ENCODE results near the gene CRTC1.
A peak's percentile ranks its signal among the peaks of the same experiment; 100 is the strongest.

CRTC1 gene

GRCh38 chr19:18749362-18750231 is 66.1 kb downstream of the CRTC1 start:
- DNase-seq (no peak), ATAC-seq (no peak)

GRCh38 chr19:18750295-18750970 is 67.0 kb downstream of the CRTC1 start:
- DNase-seq: no peak
- ATAC-seq: no peak

- DNase-seq (no peak), ATAC-seq (no peak)
Observed at GRCh38 chr19:18751571-18751970, 68.1 kb downstream of the CRTC1 start.

GRCh38 chr19:18754501-18754900 is 71.0 kb downstream of the CRTC1 start:
- ATAC-seq: no peak

GRCh38 chr19:18756896-18757295 is 73.4 kb downstream of the CRTC1 start:
- DNase-seq (no peak), ATAC-seq (no peak)

More at GRCh38 chr19:18754501-18754900, 71.0 kb downstream of the CRTC1 start:
- no peak for DNase-seq

- DNase-seq (no peak), ATAC-seq (no peak)
Observed at GRCh38 chr19:18759304-18759994, 76.0 kb downstream of the CRTC1 start.

GRCh38 chr19:18759995-18760426 is 76.5 kb downstream of the CRTC1 start:
- DNase-seq (no peak), ATAC-seq (no peak)

GRCh38 chr19:18760440-18761383 is 77.2 kb downstream of the CRTC1 start:
- no peak for ATAC-seq
- no peak for DNase-seq

- DNase-seq (no peak), ATAC-seq (no peak)
Observed at GRCh38 chr19:18761531-18762110, 78.1 kb downstream of the CRTC1 start.

GRCh38 chr19:18762125-18763023 is 78.9 kb downstream of the CRTC1 start:
- DNase-seq (no peak), ATAC-seq (no peak)

GRCh38 chr19:18763674-18764590 is 80.5 kb downstream of the CRTC1 start:
- DNase-seq: no peak
- peak; percentile 31 for ATAC-seq

- DNase-seq: no peak
Observed at GRCh38 chr19:18764591-18765051, 81.1 kb downstream of the CRTC1 start.

GRCh38 chr19:18765224-18765623 is 81.7 kb downstream of the CRTC1 start:
- no peak for ATAC-seq
- DNase-seq: no peak

More at GRCh38 chr19:18764591-18765051, 81.1 kb downstream of the CRTC1 start:
- ATAC-seq: no peak

GRCh38 chr19:18768046-18768771 is 84.7 kb downstream of the CRTC1 start:
- ATAC-seq (no peak), DNase-seq (no peak)

- DNase-seq (no peak), ATAC-seq (no peak)
Observed at GRCh38 chr19:18768997-18769891, 85.8 kb downstream of the CRTC1 start.

GRCh38 chr19:18769989-18770528 is 86.6 kb downstream of the CRTC1 start:
- no peak for DNase-seq
- no peak for ATAC-seq
